ENCODE results near the gene TFAP2A.

Gene TFAP2A

GRCh38 chr6:10385524-10386132 is 29.2 kb downstream of the TFAP2A start:
- no peak overlapping the region for H3K4me3 ChIP-seq (ENCODE audit: low read depth, low read length)
- no peak for DNase-seq (ENCODE audit: low read depth)
- TF ChIP-seq CTCF (IDR thresholded peaks at IDR 0.05; ENCODE audit: low read depth, low read length, missing control alignments): no peak

- TF ChIP-seq CTCF (IDR thresholded peaks at IDR 0.05; ENCODE audit: low read depth, low read length, missing control alignments): no peak
Measured at GRCh38 chr6:10384610-10385523, 30.0 kb downstream of the TFAP2A start.

GRCh38 chr6:10384091-10384609 is 30.7 kb downstream of the TFAP2A start:
- H3K4me3 ChIP-seq (ENCODE audit: low read depth, low read length): no peak overlapping the region
- TF ChIP-seq CTCF (IDR thresholded peaks at IDR 0.05; ENCODE audit: low read depth, low read length, missing control alignments): no peak
- no peak for DNase-seq (ENCODE audit: low read depth)

More at GRCh38 chr6:10384610-10385523, 30.0 kb downstream of the TFAP2A start:
- no peak for DNase-seq (ENCODE audit: low read depth)
- H3K4me3 ChIP-seq (ENCODE audit: low read depth, low read length): no peak overlapping the region

- no peak for DNase-seq (ENCODE audit: low read depth)
- H3K4me3 ChIP-seq (ENCODE audit: low read depth, low read length): no peak overlapping the region
- no peak for TF ChIP-seq CTCF (IDR thresholded peaks at IDR 0.05; ENCODE audit: low read depth, low read length, missing control alignments)
Measured at GRCh38 chr6:10383331-10384090, 31.4 kb downstream of the TFAP2A start.

GRCh38 chr6:10382728-10383330 is 32.0 kb downstream of the TFAP2A start:
- no peak for DNase-seq (ENCODE audit: low read depth)
- no peak overlapping the region for H3K4me3 ChIP-seq (ENCODE audit: low read depth, low read length)
- TF ChIP-seq CTCF (IDR thresholded peaks at IDR 0.05; ENCODE audit: low read depth, low read length, missing control alignments): no peak

GRCh38 chr6:10382322-10382721 is 32.6 kb downstream of the TFAP2A start:
- DNase-seq (ENCODE audit: low read depth): no peak
- H3K4me3 ChIP-seq (ENCODE audit: low read depth, low read length): no peak overlapping the region
- TF ChIP-seq CTCF (IDR thresholded peaks at IDR 0.05; ENCODE audit: low read depth, low read length, missing control alignments): no peak

Data from GM12864 (cell line).